Activated T-helper 2 cell treated with anti-CD3 and anti-CD28 coated beads, Interferon-gamma antibody, Interleukin-2, Interleukin-4, amounts not matched to agents 10 μg/mL and 5 μg/mL and 100 μg/mL, durations not matched to agents 14 hours and 24 hours and 36 hours (primary cell): ENCODE results near the gene STARD6. TPM values are rescaled to one million over a fixed set of nuclear protein-coding genes. Genes with fewer than 3 reads are reported as not detected.

ENCODE experiments used
- DNase-seq: peaks from one replicate; pipeline ENCODE4 v3.0.0; 2021; ENCODE audit warnings: low spot score
- H3K27ac Mint-ChIP-seq: one replicate; pipeline ENCODE4 v1.8.0; 2021; ENCODE audit warnings: mixed read lengths
- H3K27me3 Mint-ChIP-seq: one replicate; pipeline ENCODE4 v1.8.0; 2021; ENCODE audit warnings: low read depth, mixed read lengths
- H3K36me3 Mint-ChIP-seq: one replicate; pipeline ENCODE4 v1.8.0; 2021; ENCODE audit warnings: low read depth, mixed read lengths
- H3K4me1 Mint-ChIP-seq: one replicate; pipeline ENCODE4 v1.8.0; 2021; ENCODE audit warnings: low read depth, mixed read lengths
- H3K4me3 Mint-ChIP-seq: one replicate; pipeline ENCODE4 v1.8.0; 2021; ENCODE audit warnings: low read depth, mild to moderate bottlenecking, moderate library complexity, mixed read lengths
- H3K9me3 Mint-ChIP-seq: one replicate; pipeline ENCODE4 v1.8.0; 2021; ENCODE audit warnings: mixed read lengths
- intact Hi-C: fragments of 100-400 bp; cut with micrococcal nuclease; formaldehyde crosslinking; loops from one replicate; pipeline ENCODE4 v1.15.1; 2023
- total RNA-seq: library from RNA; stranded (reverse); gene quantifications from 2 replicates; pipeline ENCODE4 v1.2.3, GENCODE V29; 2022

STARD6 gene
- total RNA-seq, 1 donor from 2014 or later = not detected

DNA sequence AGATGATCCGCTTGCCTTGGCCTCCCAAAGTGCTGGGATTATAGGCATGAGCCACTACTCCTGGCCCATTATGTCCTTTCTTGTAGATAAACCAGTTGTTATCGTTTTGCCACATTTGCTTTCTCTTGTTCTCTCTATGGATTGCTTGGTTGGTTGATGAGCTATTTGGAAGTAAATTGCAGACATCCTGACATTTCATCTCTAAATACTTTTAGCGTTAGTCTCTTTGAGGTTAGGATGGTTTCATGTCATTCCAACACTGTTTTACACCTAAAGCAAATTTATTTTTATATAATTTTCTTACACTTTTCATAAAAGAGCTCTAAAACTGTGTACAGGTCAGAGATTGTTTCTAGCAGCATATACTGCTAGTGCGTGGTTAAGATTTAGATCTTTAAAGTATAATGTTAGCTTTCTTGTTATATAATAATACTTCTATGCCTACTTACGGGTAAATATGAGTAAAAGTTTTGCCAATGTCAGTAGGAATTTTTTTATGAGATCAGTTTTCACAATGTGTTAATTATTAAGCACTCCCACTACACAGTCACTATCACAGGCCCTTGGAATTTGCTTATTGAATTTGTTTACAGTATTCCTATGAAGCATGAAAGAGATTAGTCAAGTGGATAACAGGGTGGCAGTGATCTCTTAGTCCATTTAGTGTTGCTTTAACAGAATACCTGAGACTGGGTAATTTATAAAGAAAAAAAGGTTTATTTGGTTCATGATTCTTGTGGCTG, 78.0 kb downstream of the STARD6 start:
- Mint-ChIP-seq H3K36me3 (peaks cover 63% of the 10 kb centered on the region), H3K27me3 (no peaks in the 10 kb centered on the region), H3K4me3 (no peak overlapping the region), H3K4me1 (peaks cover 31% of the 10 kb centered on the region), H3K27ac (no peak overlapping the region), H3K9me3 (no peaks in the 10 kb centered on the region)
- DNase-seq = no peak
- intact Hi-C loops = no loop called here

DNA sequence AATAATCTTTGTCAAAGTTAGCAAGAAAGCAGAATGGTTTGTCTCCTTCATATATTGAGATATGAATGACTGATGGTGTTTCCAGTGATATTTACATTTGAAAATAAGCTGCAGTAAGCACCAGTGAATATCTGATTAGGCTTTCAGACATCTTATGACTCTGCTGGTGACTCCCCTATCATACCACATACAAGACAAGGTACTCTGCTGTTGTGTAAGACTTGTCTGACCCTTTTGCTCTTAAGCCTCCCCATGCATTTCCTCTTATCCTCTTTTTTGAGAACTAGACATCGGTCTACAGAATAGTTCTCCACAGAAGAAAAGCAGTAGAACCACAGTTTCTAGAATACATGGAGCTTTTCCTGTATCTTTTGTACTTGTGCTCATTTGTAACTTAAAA, 79.0 kb downstream of the STARD6 start:
- Mint-ChIP-seq H3K4me1 (peaks cover 24% of the 10 kb centered on the region), H3K27ac (no peak overlapping the region), H3K9me3 (no peaks in the 10 kb centered on the region), H3K36me3 (peaks cover 56% of the 10 kb centered on the region), H3K27me3 (no peaks in the 10 kb centered on the region), H3K4me3 (no peak overlapping the region)
- intact Hi-C loops = no loop called here
- no peak for DNase-seq

DNA sequence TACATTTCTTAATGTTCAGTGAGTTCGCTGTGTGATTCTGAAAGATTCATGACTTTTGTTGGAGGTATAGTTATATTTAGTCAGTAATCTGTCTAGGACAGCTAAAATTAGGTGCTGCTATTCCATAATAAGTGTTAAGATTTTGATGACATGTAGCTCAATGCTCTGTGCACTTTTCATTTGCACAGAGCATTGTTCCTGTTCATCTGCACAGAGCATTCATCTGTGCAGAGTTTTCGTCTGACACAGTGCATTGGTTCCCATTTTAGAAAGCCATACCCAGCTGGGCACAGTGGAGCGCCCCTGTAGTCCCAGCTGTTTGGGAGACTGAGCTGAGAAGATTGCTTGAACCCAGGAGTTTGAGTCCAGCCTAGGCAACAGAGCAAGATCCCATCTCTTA, 79.8 kb downstream of the STARD6 start:
- Mint-ChIP-seq H3K9me3 (no peaks in the 10 kb centered on the region), H3K27ac (no peak overlapping the region)
- intact Hi-C loops = no loop called here

More for the DNA sequence above, 79.8 kb downstream of the STARD6 start:
- Mint-ChIP-seq H3K4me3 (no peak overlapping the region), H3K4me1 (peaks cover 24% of the 10 kb centered on the region), H3K36me3 (peaks cover 53% of the 10 kb centered on the region), H3K27me3 (no peaks in the 10 kb centered on the region)
- no peak for DNase-seq

Other genes starting within 250 kb of the STARD6 start
- gene MBD2, start 133.2 kb downstream of the STARD6 start, total RNA-seq = 165 and 196 TPM in 2 replicates
- gene POLI, start 88.3 kb downstream of the STARD6 start, total RNA-seq = 11.8 and 14.1 TPM in 2 replicates
- gene C18orf54, start within 50 bp of the STARD6 start, total RNA-seq = 10.4 and 10.9 TPM in 2 replicates
- gene DYNAP, start 233.4 kb upstream of the STARD6 start, total RNA-seq = not detected in 2 replicates